ENCODE data around the gene CARD14.
"Not testable (repeated sequence)": the region's sequence is repeated elsewhere in the genome, so short reads cannot be mapped to it uniquely, and the experiment has no call there.

The CARD14 gene

GRCh38 chr17:80151333-80151732, 18.5 kb upstream of the CARD14 start:
- DNase-seq (ENCODE audit: low read depth) = no peak

DNA sequence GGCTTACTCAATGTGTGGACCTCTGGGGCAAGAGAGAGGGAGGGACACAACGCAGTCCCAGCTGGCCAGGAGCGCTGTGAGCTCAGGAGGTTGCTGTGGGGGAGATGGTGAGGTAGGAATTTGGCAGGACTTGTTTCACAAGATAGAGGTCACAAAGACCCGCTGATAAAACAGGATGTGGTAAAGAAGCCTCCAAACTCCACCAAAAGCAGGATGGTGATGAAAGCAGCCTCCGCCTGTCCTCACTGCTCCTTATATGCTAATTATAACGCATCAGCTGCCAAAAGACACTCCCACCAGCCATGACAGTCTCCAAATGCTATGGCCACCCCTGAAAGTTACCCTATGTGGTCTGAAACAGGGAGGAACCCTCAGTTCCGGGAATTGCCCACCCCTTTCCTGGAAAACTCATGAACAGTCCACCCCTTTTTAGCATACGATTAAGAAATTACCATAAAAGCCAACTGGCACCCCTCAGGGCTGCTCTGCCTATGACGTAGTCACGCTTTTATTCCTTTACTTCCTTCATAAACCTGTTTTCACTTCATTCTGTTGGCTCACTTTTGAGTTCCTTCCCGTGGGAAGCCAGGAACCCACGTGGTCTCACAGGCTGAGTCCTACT, 17.6 kb upstream of the CARD14 start:
- DNase-seq (ENCODE audit: low read depth) = no peak

GRCh38 chr17:80153004-80153403, 16.8 kb upstream of the CARD14 start:
- no peak for DNase-seq (ENCODE audit: low read depth)

DNA sequence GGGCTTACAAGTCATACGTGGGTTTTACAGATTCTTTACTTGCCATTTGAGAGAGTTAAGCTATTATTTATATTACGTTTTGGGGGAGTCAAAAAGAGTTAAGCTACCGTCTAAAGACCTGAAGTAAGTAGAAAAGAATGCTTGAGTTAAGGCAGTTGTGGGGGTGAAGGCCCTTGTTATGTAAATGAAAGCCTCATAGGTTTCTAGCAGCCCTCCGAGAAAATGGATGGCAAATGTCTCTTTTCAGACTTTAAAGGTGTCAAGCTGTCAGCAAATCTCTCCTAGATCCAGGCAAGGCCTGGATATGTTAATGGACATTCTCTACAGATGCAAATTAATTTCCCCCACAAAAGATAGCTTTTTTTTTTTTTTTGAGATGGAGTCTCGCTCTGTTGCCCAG, 15.7 kb upstream of the CARD14 start:
- DNase-seq (ENCODE audit: low read depth) = no peak

- not testable (repeated sequence) for DNase-seq (ENCODE audit: low read depth)
These were observed 14.2 kb upstream of the CARD14 start for GRCh38 chr17:80155600-80155999.

GRCh38 chr17:80158846-80159245, 11.0 kb upstream of the CARD14 start:
- no peak for DNase-seq (ENCODE audit: low read depth)

- no peak for DNase-seq (ENCODE audit: low read depth)
These were observed 9.3 kb upstream of the CARD14 start for GRCh38 chr17:80160536-80160935.

GRCh38 chr17:80163336-80163735, 6.5 kb upstream of the CARD14 start:
- no peak for DNase-seq (ENCODE audit: low read depth)

- DNase-seq (ENCODE audit: low read depth) = no peak
These were observed 5.6 kb upstream of the CARD14 start for GRCh38 chr17:80164185-80164584.

GRCh38 chr17:80166446-80166845, 3.4 kb upstream of the CARD14 start:
- no peak for DNase-seq (ENCODE audit: low read depth)

DNA sequence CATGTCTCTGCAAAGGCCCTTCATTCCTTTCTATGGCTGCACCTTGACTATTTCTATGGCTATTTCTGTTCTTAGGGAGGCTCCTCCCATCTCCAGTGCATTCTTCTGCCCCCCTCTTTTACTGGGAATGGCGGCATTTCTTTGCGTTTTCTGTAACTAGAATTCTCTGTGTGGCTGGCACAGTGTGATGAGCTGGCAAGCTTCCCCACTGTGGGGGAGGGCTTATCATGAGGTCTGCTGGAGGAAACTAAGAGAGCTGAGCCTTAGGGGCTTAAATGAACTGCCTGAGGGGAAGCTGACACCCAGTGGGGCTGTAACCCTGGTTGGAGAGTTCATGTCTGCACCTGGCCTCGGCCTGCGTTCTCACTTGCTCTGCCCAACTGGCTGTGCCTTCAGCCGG, 1.5 kb upstream of the CARD14 start:
- no peak for DNase-seq (ENCODE audit: low read depth)

- DNase-seq (ENCODE audit: low read depth) = no peak
These were observed 723 bp upstream of the CARD14 start for GRCh38 chr17:80169107-80169506.

- no peak for DNase-seq (ENCODE audit: low read depth)
These were observed 1.9 kb downstream of the CARD14 start for GRCh38 chr17:80171681-80172080.

- no peak for DNase-seq (ENCODE audit: low read depth)
These were observed 3.3 kb downstream of the CARD14 start for GRCh38 chr17:80173126-80173525.

GRCh38 chr17:80173916-80174315, 4.1 kb downstream of the CARD14 start:
- no peak for DNase-seq (ENCODE audit: low read depth)

DNA sequence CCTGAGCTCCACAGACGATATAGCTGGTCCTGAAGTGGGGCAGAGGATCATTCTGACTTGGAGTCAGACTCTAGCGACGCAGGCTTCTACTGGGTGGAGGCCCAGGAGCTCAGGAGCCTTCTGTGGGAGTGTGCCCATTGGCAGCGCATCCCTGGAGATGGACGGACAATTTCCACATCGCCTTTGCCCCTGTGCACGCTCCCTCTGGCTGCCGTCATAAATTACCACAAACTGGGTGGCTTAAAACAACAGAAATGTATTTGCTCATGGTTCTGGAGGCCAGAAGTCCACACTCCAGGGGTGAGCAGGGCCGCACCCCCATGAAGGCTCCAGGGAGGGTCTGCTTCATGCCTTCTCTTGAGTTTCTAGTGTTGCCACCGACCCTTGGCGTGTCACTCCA, 6.9 kb downstream of the CARD14 start:
- no peak for DNase-seq (ENCODE audit: low read depth)

DNA sequence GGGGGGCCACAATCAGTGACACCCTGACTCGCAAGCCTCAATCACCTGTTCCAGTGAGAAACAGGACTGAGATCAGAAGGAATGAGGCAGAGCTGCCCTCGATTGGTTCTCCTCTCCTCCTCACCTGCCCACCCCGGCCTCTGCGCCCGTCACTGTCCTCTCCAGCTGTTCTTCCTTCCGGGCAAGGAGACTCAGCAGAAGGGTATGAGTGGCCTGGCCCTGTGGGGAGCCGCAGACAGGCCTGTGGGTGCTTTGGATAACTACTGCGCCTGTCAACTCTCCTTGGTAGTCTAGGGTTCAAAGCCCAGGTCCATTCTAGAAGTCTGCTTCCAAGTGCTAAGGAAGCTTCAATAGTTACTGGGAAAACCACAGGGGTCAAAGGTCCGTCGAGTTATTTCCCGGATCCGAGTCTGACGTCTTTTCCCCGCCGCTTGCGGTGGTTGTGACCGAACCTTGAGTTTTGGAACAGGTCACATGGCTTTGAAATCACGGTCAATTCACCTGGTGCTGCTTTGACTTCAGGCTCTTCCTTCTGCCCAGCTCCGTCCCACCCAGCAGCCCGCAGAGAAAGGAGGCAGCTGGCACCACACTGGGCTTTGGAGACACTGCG, 8.3 kb downstream of the CARD14 start:
- no peak for DNase-seq (ENCODE audit: low read depth)

GRCh38 chr17:80180192-80180591, 10.4 kb downstream of the CARD14 start:
- DNase-seq (ENCODE audit: low read depth) = no peak

DNA sequence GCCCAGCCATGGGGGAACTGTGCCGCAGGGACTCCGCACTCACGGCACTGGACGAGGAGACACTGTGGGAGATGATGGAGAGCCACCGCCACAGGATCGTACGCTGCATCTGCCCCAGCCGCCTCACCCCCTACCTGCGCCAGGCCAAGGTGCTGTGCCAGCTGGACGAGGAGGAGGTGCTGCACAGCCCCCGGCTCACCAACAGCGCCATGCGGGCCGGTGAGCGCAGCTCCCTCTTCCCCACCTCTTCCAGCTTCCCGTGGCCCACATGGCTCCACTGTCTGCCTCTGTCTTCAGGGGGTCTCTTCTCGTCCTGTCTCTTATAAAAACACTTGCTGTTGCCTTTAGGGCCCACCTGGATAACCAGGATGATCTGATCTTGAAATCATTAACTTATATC, 11.6 kb downstream of the CARD14 start:
- DNase-seq (ENCODE audit: low read depth) = no peak

DNA sequence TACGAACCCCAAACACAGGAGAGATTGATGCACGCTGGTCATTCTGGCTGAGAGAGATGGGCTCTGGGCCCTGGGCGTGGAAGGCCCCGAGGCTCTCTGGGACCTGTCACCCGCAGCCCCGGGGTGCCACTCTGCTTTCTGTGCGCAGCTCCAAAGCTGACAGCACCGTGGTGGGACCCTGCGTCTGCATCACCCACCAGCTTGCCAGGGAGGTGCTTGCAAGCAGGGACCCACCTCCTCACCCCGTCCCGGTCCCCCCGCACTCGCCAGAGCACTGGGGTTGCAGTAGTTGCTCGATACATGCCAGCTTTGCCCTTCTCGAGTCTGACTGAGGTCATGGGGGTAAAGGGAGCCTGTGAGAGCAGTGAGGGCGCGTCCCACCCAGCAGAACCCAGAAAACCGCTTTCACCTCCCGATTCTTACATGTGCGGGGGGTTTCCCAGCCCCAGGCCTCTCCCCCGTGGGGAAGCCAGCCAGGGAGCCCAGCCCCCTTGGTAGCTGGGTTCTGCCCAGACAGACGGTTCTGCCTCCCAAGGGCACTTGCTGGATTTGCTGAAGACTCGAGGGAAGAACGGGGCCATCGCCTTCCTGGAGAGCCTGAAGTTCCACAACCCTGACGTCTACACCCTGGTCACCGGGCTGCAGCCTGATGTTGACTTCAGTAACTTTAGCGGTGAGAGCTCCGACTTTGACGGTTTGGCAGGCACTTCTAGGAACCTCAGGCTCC, 12.5 kb downstream of the CARD14 start:
- no peak for DNase-seq (ENCODE audit: low read depth)

GRCh38 chr17:80182845-80183223, 13.0 kb downstream of the CARD14 start:
- no peak for DNase-seq (ENCODE audit: low read depth)

DNA sequence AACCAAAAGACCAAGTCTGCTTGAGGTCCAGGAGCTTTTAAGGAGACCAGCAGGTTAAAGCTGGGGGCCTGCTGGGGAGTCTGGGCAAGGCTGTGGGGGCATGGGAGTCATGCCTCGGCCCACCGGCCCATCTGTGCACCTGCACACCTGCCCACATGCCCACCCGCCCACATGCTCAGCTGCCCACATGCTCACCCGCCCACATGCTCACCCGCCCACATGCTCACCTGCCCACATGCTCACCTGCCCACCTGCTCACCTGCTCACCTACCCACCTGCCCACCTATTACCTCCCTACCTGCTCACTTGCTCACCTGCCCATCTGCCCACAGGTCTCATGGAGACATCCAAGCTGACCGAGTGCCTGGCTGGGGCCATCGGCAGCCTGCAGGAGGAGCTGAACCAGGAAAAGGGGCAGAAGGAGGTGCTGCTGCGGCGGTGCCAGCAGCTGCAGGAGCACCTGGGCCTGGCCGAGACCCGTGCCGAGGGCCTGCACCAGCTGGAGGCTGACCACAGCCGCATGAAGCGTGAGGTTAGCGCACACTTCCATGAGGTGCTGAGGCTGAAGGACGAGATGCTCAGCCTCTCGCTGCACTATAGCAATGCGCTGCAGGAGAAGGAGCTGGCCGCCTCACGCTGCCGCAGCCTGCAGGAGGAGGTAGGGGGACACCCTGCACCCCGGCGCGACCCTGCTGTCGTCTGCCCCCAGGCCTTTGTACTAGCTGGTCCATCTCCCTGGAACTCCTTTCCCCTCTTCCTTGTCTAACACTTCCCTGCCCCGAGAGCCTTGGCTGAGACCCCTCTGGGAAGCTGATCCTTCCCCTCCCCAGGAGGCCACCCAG, 14.0 kb downstream of the CARD14 start:
- DNase-seq (ENCODE audit: low read depth) = no peak

GRCh38 chr17:80184423-80184714, 14.5 kb downstream of the CARD14 start:
- no peak for DNase-seq (ENCODE audit: low read depth)

Data from T-helper 22 cell (primary cell).